Activated CD4-positive, CD25-positive, alpha-beta regulatory T cell treated with anti-CD3 and anti-CD28 coated beads, Interleukin-2, amount 50 U/mL, for 24 hours (primary cell): ENCODE data around the gene MZT2B.
"Not testable (repeated sequence)": the region's sequence is repeated elsewhere in the genome, so short reads cannot be mapped to it uniquely, and the experiment has no call there.

Source experiments
- ATAC-seq, 2 donors: fragments of 150-1000 bp; cut with Tn5 transposase; one replicate each; pipeline ENCODE4 v1.10.0; 2021; ENCODE audit warnings: mild to moderate bottlenecking in 1 of 2, moderate library complexity in 1 of 2

The MZT2B gene

DNA sequence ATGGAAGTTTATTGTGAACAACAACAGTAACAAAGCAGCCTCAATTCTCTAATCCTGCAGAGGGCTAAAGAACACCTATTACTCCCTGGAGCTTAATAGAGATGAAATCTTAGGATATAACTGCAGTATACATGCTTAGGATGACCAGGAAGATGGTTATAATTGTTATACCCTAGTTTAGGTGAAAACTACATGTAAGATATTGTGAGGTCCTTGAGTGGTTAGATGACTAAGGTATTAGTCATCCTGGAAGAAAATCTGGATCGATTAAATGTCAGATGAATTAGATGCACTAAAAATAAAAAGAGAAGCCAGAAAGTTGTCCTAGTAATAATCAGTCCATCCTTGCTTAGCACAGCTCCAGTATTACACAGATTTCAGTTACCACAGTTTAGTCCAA, 38.4 kb downstream of the MZT2B start:
- not testable (repeated sequence) for ATAC-seq

DNA sequence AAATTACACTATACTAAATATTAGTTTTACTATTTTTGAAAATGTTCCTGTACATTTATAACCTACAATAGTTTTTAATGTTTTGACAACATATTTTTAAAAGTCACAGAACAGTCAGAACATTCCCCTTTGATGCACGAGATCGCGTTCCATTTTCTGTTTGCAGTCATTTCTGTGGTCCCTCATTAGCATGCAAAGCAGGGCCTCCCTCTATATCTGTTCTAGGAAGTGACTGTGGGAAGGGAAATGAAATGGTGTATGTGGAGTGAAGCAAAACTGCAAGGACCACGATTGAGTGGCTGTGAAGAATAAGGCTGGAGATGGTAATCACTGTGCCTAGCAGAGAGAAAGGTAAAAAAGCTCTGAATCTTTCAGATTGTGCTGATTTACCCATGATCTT, 40.5 kb downstream of the MZT2B start:
- ATAC-seq, result peak in 1 of 2 donors; percentile 79

DNA sequence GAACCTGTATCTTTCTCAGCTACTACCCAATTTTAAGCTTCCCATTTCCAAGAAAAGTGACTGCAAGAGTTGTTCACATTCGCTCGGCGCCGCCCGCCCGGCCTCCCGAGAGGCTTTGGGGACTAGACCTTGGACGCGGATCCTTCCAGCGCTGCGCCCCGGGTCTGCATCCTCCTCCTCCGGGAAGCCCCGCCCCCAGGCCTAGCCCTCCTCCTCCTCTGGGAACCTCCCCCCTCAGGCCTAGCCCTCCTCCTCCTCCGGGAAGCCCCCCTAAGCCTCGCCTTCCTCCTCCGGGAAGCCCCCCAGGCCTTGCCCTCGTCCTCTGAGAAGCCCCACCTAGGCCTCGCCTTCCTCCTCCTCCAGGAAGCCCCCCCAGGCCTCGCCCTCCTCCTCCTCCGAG, 45.9 kb downstream of the MZT2B start:
- ATAC-seq, result not testable (repeated sequence)

DNA sequence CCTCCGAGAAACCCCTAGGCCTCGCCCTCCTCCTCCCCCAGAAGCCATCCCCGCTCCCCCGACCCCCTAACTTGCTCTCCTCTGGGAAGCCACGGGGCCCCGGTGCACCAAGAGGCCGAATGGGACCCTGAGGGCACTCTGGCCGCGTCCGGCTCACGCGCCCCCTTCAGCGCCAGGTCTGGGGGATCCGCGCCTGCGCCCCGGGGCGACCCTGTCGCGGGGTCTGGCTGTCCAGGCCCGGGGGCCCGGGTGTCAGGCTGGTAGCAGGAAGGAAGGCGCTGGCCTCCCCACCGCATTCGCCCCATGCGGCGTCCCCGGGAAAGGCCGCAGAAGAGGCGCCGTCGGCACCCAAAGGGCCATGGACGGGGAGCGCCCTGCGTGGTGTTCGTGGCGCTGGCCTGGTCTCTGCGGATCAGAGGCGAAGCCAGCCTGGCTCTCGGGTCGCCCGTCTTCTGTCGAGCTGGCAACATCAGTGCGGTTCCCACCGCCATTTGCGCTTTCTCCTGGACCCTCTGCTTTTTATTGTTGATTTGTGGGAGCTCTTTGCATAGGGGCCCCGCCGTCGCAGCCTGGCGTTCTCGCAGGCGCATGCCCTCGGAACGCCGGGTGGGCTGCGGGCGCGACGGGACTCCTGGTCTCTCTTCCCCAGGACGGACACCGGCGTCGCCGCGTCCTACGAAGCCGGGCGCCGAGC, 46.6 kb downstream of the MZT2B start:
- ATAC-seq, result not testable (repeated sequence)

DNA sequence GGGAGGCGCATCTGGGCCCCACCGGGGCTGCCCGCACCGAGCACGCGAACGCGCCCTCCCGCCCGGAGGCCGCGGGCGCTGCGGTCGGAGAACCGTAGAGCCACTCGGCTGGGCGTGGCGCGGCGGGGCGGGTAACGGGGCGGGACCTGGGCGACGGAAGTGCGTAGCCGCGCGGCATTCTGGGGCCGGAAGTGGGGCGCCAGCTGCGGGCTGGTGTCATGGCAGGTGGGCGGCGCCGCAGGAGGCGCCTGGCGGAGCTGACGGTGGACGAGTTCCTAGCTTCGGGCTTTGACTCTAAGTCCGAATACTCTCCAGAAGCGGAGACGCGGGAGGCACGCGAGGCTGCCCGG, 47.1 kb downstream of the MZT2B start:
- peak; percentile 25 to 43 for ATAC-seq

DNA sequence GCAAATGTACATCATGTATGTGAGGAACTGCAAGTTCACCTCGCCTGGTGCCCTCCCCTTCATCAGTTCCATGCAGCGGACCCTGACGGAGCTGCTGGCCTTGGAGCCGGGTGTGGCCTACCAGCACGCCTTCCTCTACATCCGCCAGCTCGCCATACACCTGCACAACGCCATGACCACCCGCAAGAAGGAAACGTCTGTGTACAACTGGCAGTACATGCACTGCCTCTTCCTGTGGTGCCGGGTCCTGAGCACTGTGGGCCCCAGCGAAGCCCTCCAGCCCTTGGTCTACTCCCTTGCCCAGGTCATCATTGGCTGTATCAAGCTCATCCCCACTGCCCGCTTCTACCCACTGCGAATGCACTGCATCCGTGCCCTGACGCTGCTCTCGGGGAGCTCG, 48.3 kb downstream of the MZT2B start:
- ATAC-seq, result not testable (repeated sequence)

DNA sequence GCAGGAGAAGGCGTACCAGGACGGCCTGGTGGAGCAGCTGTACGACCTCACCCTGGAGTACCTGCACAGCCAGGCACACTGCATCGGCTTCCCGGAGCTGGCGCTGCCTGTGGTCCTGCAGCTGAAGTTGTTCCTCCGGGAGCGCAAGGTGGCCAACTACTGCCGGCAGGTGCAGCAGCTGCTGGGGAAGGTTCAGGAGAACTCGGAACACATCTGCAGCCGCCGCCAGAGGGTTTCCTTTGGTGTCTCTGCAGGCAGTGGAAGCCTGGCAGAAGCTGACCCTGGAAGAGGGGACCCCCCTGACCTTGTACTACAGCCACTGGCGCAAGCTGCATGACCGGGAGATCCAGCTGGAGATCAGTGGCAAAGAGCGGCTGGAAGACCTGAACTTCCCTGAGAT, 48.8 kb downstream of the MZT2B start:
- not testable (repeated sequence) for ATAC-seq

DNA sequence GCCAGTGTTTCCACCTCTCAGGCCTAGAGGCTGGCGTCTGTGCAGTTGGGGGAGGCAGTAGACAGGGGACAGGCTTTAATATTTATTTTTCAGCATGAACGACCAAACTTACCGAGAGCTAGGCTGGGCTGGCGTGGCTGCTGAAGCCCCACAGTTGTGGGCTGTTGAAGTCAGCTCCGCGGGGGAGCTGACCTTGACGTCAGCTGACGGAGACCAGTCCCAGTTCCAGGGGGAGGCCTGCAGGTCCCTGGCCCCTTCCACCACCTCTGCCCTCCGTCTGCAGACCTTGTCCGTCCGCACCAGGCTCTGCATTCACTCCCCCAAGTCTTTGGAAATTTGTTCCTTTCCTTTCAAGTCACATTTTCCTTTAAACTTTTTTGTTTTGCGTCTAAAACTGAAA, 49.6 kb downstream of the MZT2B start:
- ATAC-seq, result no peak

DNA sequence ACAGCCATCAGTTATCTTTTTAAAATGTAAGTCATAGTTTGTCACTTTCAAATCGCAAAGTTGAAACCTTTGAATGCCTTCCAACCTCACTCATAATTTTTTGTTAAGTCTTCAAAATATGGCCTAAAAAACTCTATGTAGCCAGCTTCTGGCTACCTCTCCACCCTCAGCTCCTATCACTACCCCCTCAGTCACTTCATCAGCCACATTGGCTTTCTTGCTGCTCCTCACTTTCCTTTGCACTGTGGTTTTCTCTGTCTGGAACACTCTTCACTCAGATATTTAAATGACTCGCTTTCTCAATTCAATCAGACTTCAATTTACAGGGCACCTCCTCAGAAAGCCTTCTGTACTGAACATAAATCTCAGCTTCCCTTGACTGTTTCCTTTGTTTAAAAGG, 51.0 kb downstream of the MZT2B start:
- peak in 1 of 2 donors; percentile 38 for ATAC-seq

DNA sequence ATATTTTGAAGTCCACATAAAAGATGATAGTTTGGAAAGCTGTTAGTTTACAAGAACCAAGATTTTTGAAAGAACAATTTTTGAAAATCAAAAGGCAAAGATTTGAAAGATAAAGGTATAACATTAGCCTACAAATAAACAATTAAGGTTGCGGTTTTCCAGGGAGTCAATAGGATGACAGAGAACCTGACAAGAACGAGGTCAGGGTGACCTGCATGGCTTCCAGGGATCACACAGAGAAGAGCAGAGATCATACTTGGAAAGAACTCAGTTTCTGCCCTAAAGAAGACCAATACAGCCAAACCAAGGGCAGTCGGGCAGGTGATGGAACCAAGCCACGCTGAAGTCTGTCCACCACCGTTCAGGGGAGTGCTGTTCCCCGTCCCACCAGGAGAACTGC, 57.5 kb downstream of the MZT2B start:
- ATAC-seq, result not testable (repeated sequence)
